ENCODE results near the gene COX4I1. TPM values are rescaled to one million over a fixed set of nuclear protein-coding genes. Genes with fewer than 3 reads are reported as not detected.

The COX4I1 gene
- total RNA-seq, 1 donor from 2014 or later: 308 TPM

DNA sequence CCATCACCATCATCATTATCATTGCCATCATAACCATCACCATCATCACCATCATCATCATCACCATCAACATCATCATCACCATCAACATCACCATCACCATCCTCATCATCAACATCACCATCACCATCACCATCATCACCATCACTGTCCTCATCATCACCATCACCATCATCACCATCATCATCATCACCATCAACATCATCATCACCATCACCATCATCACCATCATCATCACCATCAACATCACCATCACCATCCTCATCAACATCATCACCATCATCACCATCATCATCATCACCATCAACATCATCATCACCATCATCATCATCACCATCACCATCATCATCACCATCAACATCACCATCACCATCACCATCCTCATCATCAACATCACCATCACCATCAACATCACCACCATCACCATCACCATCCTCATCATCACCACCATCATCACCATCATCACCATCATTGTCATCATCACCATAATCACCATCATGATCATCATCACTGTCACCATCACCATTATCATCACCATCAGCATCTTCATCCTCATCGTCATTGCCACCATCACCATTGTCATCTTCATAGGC is 23.9 kb downstream of the COX4I1 start:
- Histone ChIP-seq H3K9me3 (ENCODE audit: low read depth) (no peaks in the 10 kb centered on the region), H3K79me2 (ENCODE audit: low read depth) (no peaks in the 10 kb centered on the region), H4K20me1 (ENCODE audit: low read depth) (no peaks in the 10 kb centered on the region), H3K36me3 (no peaks in the 10 kb centered on the region), H3K4me1 (no peaks in the 10 kb centered on the region), H3K9ac (no peak overlapping the region), H3K27ac (no peak overlapping the region), H2AFZ (replicated peaks) (no peak overlapping the region), H3K27me3 (peaks cover 31% of the 10 kb centered on the region), H3K4me2 (no peak overlapping the region), H3F3A (ENCODE audit: low read depth) (no peaks in the 10 kb centered on the region), H3K4me3 (no peak overlapping the region)
- Mint-ChIP-seq H3K27me3 (ENCODE audit: insufficient read depth, low read depth) (peaks cover 13% of the 10 kb centered on the region), H3K9me3 (no peaks in the 10 kb centered on the region), H3K27ac (no peak overlapping the region), H3K36me3 (no peaks in the 10 kb centered on the region), H3K4me1 (peaks cover 6% of the 10 kb centered on the region), H3K4me3 (no peak overlapping the region)
- no peak for TF ChIP-seq EZH2 (IDR thresholded peaks at IDR 0.05)
- no peak for TF ChIP-seq CTCF (IDR thresholded peaks at IDR 0.05)
- no peak for TF ChIP-seq EZH2phosphoT487 (IDR thresholded peaks at IDR 0.05)
- no peak for DNase-seq (ENCODE audit: low spot score)

DNA sequence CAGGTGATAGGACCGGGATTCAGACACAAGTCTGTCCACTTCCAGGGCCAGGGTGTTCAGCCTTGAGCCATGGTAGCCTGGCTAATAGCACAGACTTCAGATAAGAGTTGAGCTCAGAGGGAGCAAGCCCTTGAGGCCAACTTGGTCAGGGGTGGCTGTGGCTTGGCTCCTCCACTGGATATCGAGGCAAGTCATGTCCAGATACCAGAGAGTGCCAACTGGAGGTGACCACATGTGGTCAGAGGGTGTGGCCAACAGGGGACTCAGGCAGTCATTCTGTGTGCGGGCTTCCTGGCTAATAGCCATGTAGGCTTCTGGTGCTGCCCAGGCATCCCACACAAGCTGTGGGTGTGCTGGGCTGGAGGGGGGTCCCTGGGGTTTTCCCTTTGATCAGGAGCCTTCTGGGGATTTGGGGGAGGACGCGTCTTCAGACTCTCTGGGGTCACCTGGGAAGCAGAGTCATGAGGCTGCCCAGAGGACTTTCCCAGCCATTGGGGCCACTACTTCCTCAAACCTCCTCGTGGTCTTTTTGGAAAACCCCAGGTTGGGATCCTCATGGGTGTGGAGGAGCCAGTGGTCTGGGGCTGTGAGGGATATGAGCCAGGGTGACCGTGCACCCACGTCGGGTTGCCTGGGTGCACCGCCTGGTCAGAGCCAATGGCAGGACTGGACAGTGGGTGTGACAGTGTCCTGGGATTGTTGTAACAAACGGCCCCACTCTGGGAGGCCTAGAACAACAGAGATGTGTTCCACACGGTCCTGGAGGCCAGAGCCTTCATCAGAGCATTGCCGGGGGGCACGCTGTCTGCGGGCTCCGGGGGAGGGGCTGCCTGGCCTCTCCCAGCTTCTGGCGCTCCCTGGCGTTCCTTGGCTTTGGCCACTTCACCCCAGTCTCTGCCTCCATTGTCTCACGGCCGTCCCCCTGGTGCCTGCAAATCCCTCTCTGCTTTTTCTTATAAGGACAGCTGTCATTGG is 25.0 kb downstream of the COX4I1 start:
- TF ChIP-seq EZH2phosphoT487 (IDR thresholded peaks at IDR 0.05): no peak
- TF ChIP-seq EZH2 (IDR thresholded peaks at IDR 0.05): no peak
- TF ChIP-seq CTCF (IDR thresholded peaks at IDR 0.05): no peak
- Histone ChIP-seq H3K79me2 (ENCODE audit: low read depth) (no peaks in the 10 kb centered on the region), H3K4me1 (no peaks in the 10 kb centered on the region), H3K4me2 (no peak overlapping the region), H2AFZ (replicated peaks) (no peak overlapping the region), H3K36me3 (no peaks in the 10 kb centered on the region), H3F3A (ENCODE audit: low read depth) (no peaks in the 10 kb centered on the region), H3K27ac (no peak overlapping the region), H3K4me3 (no peak overlapping the region), H3K27me3 (peaks cover 25% of the 10 kb centered on the region), H3K9me3 (ENCODE audit: low read depth) (no peaks in the 10 kb centered on the region), H3K9ac (no peak overlapping the region), H4K20me1 (ENCODE audit: low read depth) (no peaks in the 10 kb centered on the region)
- no peak overlapping the region for H3K27ac Mint-ChIP-seq
- peaks cover 17% of the 10 kb centered on the region for H3K27me3 Mint-ChIP-seq (ENCODE audit: insufficient read depth, low read depth)
- no peak for DNase-seq (ENCODE audit: low spot score)
- peaks cover 6% of the 10 kb centered on the region for H3K4me1 Mint-ChIP-seq
- H3K4me3 Mint-ChIP-seq: no peak overlapping the region
- peaks cover 5% of the 10 kb centered on the region for H3K9me3 Mint-ChIP-seq
- no peaks in the 10 kb centered on the region for H3K36me3 Mint-ChIP-seq

DNA sequence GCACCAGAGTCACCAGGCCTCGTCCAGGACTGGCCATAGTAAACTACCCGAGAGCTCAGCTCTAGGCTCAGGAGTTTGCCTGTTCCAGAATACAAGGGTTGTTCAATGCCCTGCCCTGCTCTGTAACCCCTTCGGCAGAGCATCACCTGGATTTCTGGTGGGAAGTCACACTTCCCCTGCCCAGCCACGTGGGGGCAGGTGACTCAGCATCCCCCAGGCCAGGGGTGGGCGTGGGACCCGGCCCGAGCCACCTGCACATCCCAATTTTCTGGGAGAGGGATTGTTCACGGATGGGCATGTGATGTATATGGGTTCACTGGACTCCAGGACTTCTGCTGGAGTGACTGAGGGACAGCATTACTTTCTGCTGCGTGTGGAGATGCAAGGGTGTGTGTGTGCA is 25.8 kb downstream of the COX4I1 start:
- TF ChIP-seq CTCF (IDR thresholded peaks at IDR 0.05) (peak; percentile 34), EZH2phosphoT487 (IDR thresholded peaks at IDR 0.05) (no peak)
- Histone ChIP-seq H3K27ac (no peak overlapping the region), H3K9me3 (ENCODE audit: low read depth) (no peaks in the 10 kb centered on the region), H4K20me1 (ENCODE audit: low read depth) (no peaks in the 10 kb centered on the region), H3K79me2 (ENCODE audit: low read depth) (no peaks in the 10 kb centered on the region), H3K4me2 (no peak overlapping the region), H3K9ac (no peak overlapping the region), H3F3A (ENCODE audit: low read depth) (no peaks in the 10 kb centered on the region), H3K27me3 (peaks cover 16% of the 10 kb centered on the region), H3K36me3 (no peaks in the 10 kb centered on the region), H2AFZ (replicated peaks) (no peak overlapping the region), H3K4me3 (no peak overlapping the region), H3K4me1 (no peaks in the 10 kb centered on the region)
- H3K27ac Mint-ChIP-seq: no peak overlapping the region
- H3K36me3 Mint-ChIP-seq: no peaks in the 10 kb centered on the region
- peaks cover 6% of the 10 kb centered on the region for H3K4me1 Mint-ChIP-seq
- peaks cover 15% of the 10 kb centered on the region for H3K27me3 Mint-ChIP-seq (ENCODE audit: insufficient read depth, low read depth)
- DNase-seq (ENCODE audit: low spot score): no peak
- H3K4me3 Mint-ChIP-seq: no peak overlapping the region
- H3K9me3 Mint-ChIP-seq: peaks cover 5% of the 10 kb centered on the region
